K562 (cell line): ENCODE results near the gene DNAAF2. TPM values are rescaled to one million over a fixed set of nuclear protein-coding genes. Genes with fewer than 3 reads are reported as not detected.

Source experiments
- CHD1 ChIP-seq: fragments of 200-600 bp; sonication (generic); IDR thresholded peaks from one replicate; pipeline ENCODE4 v1.6.1; 2012; ENCODE audit warnings: mild to moderate bottlenecking, moderate library complexity, low read length, inconsistent platforms
- ELF1 ChIP-seq: fragments of 200-800 bp; sonication (Bioruptor generic); IDR thresholded peaks from 2 replicates; pipeline ENCODE4 v1.6.1; 2016; ENCODE audit warnings: missing genetic modification characterization, missing compliant biosample characterization
- JUN ChIP-seq, 2 experiments: sonication (generic) in 1 of 2; formaldehyde crosslinking in 1 of 2; IDR thresholded peaks; 2 replicates each; pipeline versions ENCODE4 v1.6.1 to v1.8.0; 2012 to 2022; ENCODE audit warnings: borderline replicate concordance in 2 of 2, mild to moderate bottlenecking in 2 of 2, improper control_type of control experiment in 1 of 2, low read depth in 1 of 2, low read length in 1 of 2, missing genetic modification reagents in 1 of 2
- KAT7 ChIP-seq: sonication (generic); formaldehyde crosslinking; IDR thresholded peaks from 2 replicates; pipeline ENCODE4 v1.8.0; 2022; ENCODE audit warnings: missing genetic modification reagents, mild to moderate bottlenecking, borderline replicate concordance
- MAFG ChIP-seq: fragments of 450-650 bp; conservative IDR thresholded peaks from 2 replicates; pipeline ENCODE4 v1.6.1; 2016; ENCODE audit warnings: missing genetic modification characterization, missing compliant biosample characterization
- NEUROD1 ChIP-seq: fragments of 150-350 bp; IDR thresholded peaks from 2 replicates; pipeline ENCODE4 v1.6.1; 2014; ENCODE audit warnings: borderline replicate concordance, low read length, low read depth; ENCODE audit not compliant: partially characterized antibody
- SRSF3 ChIP-seq: fragments of 200-400 bp; formaldehyde crosslinking; IDR thresholded peaks from 2 replicates; pipeline ENCODE4 v1.6.1; 2016; ENCODE audit warnings: mild to moderate bottlenecking, low read length, moderate library complexity; ENCODE audit not compliant: insufficient read depth
- SUPT5H ChIP-seq: fragments of 450-650 bp; IDR thresholded peaks from 2 replicates; pipeline ENCODE4 v1.6.1; 2016
- TEAD1 ChIP-seq, 2 experiments: fragments of 450-650 bp in 1 of 2; sonication (generic) in 1 of 2; formaldehyde crosslinking; IDR thresholded peaks; 2 replicates each; pipeline versions ENCODE4 v1.4.0 to v1.8.0; 2020 to 2022; ENCODE audit warnings: mild to moderate bottlenecking in 2 of 2, missing genetic modification reagents in 1 of 2
- TRIM24 ChIP-seq, 2 experiments: fragments of 450-650 bp; IDR thresholded peaks; 2 replicates each; pipeline ENCODE4 v1.6.1; 2016
- ZFP30 ChIP-seq: fragments of 250-450 bp; sonication (Bioruptor Pico); IDR thresholded peaks from 2 replicates; pipeline ENCODE4 v1.8.0; 2022; ENCODE audit warnings: moderate library complexity, mild to moderate bottlenecking, inconsistent platforms, borderline replicate concordance
- ZFP36 ChIP-seq: fragments of 150-350 bp; IDR thresholded peaks from 2 replicates; pipeline ENCODE4 v1.6.1; 2018; ENCODE audit warnings: low read length, low read depth; ENCODE audit not compliant: partially characterized antibody
- ZNF140 ChIP-seq: fragments of 250-450 bp; sonication (Bioruptor Pico); IDR thresholded peaks from 2 replicates; pipeline ENCODE4 v1.8.0; 2021; ENCODE audit warnings: moderate library complexity, mild to moderate bottlenecking, inconsistent platforms
- polyA plus RNA-seq, 8 experiments: library from polyadenylated mRNA; depleted of rRNA in 4 of 8; stranded (reverse) in 5 of 8; unstranded in 3 of 8; fragments of >200 nt; fragmentation: Nextera tagmentation in 2 of 8; fragmentation: Illumina TruSeq in 1 of 8; extraction: Ambion mirVana in 2 of 8; extraction: Trizol in 1 of 8; gene quantifications; 2 replicates each; pipeline versions ENCODE4 v1.2.1 to v1.2.3, GENCODE V29; 2011 to 2014; ENCODE audit warnings: inconsistent platforms in 1 of 8, missing spikeins in 1 of 8
- total RNA-seq, 7 experiments: library from RNA; depleted of rRNA in 6 of 7; stranded (reverse); fragments of >200 nt in 6 of 7; fragmentation: Illumina TruSeq in 2 of 7; extraction: Trizol in 2 of 7; gene quantifications; 2 replicates each; pipeline versions ENCODE4 v1.2.1 to v1.2.3, GENCODE V29; 2011 to 2021; ENCODE audit warnings: low replicate concordance in 1 of 7
- TF ChIP-seq, protein P1 (sequence below), 2 experiments: fragments of 150-350 bp in 1 of 2; IDR thresholded peaks; 2 replicates each; pipeline ENCODE4 v1.6.1; 2012 to 2016; ENCODE audit warnings: low read depth in 2 of 2, low read length in 2 of 2, mild to moderate bottlenecking in 1 of 2, moderate library complexity in 1 of 2
- TF ChIP-seq, protein P2 (sequence below): sonication (generic); formaldehyde crosslinking; IDR thresholded peaks from 2 replicates; pipeline ENCODE4 v1.9.0; 2022; ENCODE audit warnings: mild to moderate bottlenecking, missing genetic modification reagents
- TF ChIP-seq, protein P3 (sequence below): fragments of 450-650 bp; IDR thresholded peaks from 2 replicates; pipeline ENCODE4 v1.6.1; 2018; ENCODE audit not compliant: partially characterized antibody
- TF ChIP-seq, protein P4 (sequence below): sonication (generic); formaldehyde crosslinking; IDR thresholded peaks from 2 replicates; pipeline ENCODE4 v1.8.0; 2022; ENCODE audit warnings: mild to moderate bottlenecking, missing genetic modification reagents

The DNAAF2 gene
- total and polyA plus RNA-seq, 9 of the 15 experiments (the other 6 are each of a cell fraction or from before 2014, with no cell fraction given), result 2.4 to 14.6 (median 11.1) TPM

DNA sequence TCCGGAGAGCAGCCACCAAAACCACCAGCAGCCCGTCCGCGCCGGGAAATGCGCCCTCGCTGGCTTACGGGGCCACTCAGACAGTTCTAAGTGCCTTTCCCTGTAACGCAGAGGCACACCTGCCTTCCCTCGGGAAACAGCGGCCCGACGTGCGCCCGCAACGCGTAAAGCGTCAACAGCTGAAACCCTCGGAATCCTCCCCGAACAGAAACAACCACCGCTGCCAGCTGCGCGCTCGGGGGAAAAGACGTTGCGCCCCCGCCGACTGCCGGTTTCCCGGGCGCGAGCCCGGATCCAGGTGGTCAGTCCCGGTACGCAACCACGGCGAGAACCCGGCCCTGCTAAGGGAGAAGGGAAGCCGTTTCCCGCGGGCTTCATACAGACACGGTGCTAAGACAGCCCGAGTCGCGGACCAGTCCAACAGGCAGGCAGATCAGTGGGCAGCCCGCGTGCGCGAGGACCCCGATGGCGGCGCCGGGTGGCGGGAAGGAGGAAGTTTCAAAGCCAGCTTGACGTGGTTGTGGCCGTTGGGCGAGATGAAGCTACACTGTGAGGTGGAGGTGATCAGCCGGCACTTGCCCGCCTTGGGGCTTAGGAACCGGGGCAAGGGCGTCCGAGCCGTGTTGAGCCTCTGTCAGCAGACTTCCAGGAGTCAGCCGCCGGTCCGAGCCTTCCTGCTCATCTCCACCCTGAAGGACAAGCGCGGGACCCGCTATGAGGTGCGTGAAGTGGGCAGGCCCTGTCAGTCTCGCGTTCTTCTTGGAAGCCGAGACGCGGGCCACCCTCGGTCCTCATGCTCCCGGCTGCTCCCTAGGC is 36.4 kb downstream of the DNAAF2 start, which contains the start of gene LRR1 (continued):
- TF ChIP-seq NEUROD1 (peak; percentile 25), JUN (IDR thresholded peaks at IDR 0.05; ENCODE audit: borderline replicate concordance, low read depth, low read length) (no peak; the same call in 1 of the 2 replicates), JUN (CRISPR knock-in tag; IDR thresholded peaks at IDR 0.05; ENCODE audit: borderline replicate concordance) (0 out of 2 replicates have a peak, but pooled peaks have one; percentile 35), ZFP36 (no peak), SRSF3 (no peak), CHD1 (no peak), SUPT5H (peak; percentile 90), ZNF140 (no peak), MAFG (tag) (no peak), KAT7 (no peak), ZFP30 (no peak), ELF1 (peak; percentile 58; the same call in 1 of the 2 replicates), TEAD1 (CRISPR knock-in tag; IDR thresholded peaks at IDR 0.05) (0 out of 4 replicates have a peak, but pooled peaks of 1 of the 2 experiments have one; percentile 73), TRIM24 (IDR thresholded peaks at IDR 0.05) (peak in 1 of 2 experiments; percentile 17; a peak in 1 of 4 replicates)
- TF ChIP-seq, protein P1, sequence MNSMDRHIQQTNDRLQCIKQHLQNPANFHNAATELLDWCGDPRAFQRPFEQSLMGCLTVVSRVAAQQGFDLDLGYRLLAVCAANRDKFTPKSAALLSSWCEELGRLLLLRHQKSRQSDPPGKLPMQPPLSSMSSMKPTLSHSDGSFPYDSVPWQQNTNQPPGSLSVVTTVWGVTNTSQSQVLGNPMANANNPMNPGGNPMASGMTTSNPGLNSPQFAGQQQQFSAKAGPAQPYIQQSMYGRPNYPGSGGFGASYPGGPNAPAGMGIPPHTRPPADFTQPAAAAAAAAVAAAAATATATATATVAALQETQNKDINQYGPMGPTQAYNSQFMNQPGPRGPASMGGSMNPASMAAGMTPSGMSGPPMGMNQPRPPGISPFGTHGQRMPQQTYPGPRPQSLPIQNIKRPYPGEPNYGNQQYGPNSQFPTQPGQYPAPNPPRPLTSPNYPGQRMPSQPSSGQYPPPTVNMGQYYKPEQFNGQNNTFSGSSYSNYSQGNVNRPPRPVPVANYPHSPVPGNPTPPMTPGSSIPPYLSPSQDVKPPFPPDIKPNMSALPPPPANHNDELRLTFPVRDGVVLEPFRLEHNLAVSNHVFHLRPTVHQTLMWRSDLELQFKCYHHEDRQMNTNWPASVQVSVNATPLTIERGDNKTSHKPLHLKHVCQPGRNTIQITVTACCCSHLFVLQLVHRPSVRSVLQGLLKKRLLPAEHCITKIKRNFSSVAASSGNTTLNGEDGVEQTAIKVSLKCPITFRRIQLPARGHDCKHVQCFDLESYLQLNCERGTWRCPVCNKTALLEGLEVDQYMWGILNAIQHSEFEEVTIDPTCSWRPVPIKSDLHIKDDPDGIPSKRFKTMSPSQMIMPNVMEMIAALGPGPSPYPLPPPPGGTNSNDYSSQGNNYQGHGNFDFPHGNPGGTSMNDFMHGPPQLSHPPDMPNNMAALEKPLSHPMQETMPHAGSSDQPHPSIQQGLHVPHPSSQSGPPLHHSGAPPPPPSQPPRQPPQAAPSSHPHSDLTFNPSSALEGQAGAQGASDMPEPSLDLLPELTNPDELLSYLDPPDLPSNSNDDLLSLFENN (IDR thresholded peaks at IDR 0.05; ENCODE audit: low read depth in 2 of 2, low read length in 2 of 2), result no peak
- TF ChIP-seq, protein P2, sequence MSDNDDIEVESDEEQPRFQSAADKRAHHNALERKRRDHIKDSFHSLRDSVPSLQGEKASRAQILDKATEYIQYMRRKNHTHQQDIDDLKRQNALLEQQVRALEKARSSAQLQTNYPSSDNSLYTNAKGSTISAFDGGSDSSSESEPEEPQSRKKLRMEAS (CRISPR knock-in tag), result peak; percentile 55; the same call in 1 of the 2 replicates
- TF ChIP-seq, protein P3, sequence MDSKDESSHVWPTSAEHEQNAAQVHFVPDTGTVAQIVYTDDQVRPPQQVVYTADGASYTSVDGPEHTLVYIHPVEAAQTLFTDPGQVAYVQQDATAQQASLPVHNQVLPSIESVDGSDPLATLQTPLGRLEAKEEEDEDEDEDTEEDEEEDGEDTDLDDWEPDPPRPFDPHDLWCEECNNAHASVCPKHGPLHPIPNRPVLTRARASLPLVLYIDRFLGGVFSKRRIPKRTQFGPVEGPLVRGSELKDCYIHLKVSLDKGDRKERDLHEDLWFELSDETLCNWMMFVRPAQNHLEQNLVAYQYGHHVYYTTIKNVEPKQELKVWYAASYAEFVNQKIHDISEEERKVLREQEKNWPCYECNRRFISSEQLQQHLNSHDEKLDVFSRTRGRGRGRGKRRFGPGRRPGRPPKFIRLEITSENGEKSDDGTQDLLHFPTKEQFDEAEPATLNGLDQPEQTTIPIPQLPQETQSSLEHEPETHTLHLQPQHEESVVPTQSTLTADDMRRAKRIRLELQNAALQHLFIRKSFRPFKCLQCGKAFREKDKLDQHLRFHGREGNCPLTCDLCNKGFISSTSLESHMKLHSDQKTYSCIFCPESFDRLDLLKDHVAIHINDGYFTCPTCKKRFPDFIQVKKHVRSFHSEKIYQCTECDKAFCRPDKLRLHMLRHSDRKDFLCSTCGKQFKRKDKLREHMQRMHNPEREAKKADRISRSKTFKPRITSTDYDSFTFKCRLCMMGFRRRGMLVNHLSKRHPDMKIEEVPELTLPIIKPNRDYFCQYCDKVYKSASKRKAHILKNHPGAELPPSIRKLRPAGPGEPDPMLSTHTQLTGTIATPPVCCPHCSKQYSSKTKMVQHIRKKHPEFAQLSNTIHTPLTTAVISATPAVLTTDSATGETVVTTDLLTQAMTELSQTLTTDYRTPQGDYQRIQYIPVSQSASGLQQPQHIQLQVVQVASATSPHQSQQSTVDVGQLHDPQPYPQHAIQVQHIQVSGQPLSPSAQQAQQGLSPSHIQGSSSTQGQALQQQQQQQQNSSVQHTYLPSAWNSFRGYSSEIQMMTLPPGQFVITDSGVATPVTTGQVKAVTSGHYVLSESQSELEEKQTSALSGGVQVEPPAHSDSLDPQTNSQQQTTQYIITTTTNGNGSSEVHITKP, result peak; percentile 49
- TF ChIP-seq, protein P4, sequence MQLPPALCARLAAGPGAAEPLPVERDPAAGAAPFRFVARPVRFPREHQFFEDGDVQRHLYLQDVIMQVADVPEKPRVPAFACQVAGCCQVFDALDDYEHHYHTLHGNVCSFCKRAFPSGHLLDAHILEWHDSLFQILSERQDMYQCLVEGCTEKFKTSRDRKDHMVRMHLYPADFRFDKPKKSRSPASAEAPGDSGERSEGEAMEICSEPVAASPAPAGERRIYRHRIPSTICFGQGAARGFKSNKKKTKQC, result no peak; the same call in 1 of the 2 replicates
